ENCODE results near the gene DENND6B. TPM values are rescaled to one million over a fixed set of nuclear protein-coding genes. Genes with fewer than 3 reads are reported as not detected.

Gene DENND6B
- total RNA-seq, 1 experiment from 2014 or later = 11.0 TPM

- Histone ChIP-seq H3K4me3 (replicated peaks in 1 of 2; ENCODE audit: low read depth in 1 of 2, low read length in 2 of 2) (no peak overlapping the region), H3K79me2 (ENCODE audit: insufficient read depth, low read length) (peaks cover 54% of the 10 kb centered on the region), H3K9me3 (ENCODE audit: control insufficient read depth in 1 of 2, insufficient read depth in 1 of 2, low read depth in 1 of 2, low read length in 2 of 2) (no peaks in the 10 kb centered on the region), H3K27ac (ENCODE audit: low read depth, low read length) (no peak overlapping the region; the same call in 1 of the 2 replicates), H3K36me3 (ENCODE audit: control insufficient read depth in 1 of 2, insufficient read depth in 2 of 2, low read length in 2 of 2) (peaks cover 19 to 61% of the 10 kb centered on the region in 2 experiments; a peak in 3 of 4 replicates), H3K9me2 (ENCODE audit: insufficient read depth) (no peaks in the 10 kb centered on the region), H3K4me1 (ENCODE audit: control insufficient read depth in 1 of 2, insufficient read depth in 2 of 2, low read length in 2 of 2) (peaks cover 17 to 20% of the 10 kb centered on the region in 2 experiments), H3K27me3 (ENCODE audit: insufficient read depth, low read length) (no peaks in the 10 kb centered on the region), H3K9ac (ENCODE audit: low read length) (no peak overlapping the region), H2AFZ (ENCODE audit: low read depth, low read length, poor library complexity, severe bottlenecking) (no peak overlapping the region), H3K4me2 (ENCODE audit: low read length) (no peak overlapping the region), H4K20me1 (ENCODE audit: insufficient read depth) (no peaks in the 10 kb centered on the region)
- ATAC-seq = no peak
- RAD21 ChIA-PET (ENCODE audit: low non-redundant PET in 1 of 2, low total read pairs in 2 of 2, uncharacterized antibody in 2 of 2, unreplicated experiment in 2 of 2) = no interaction called here
- intact Hi-C loops (cut with micrococcal nuclease) = no loop called here
- no peak for DNase-seq (ENCODE audit: low read depth, low spot score)
- TF ChIP-seq JUND (IDR thresholded peaks at IDR 0.05) = no peak
- TF ChIP-seq ZFX (IDR thresholded peaks at IDR 0.05) = no peak
- no peak for TF ChIP-seq REST (IDR thresholded peaks at IDR 0.05; ENCODE audit: low read depth)
- TF ChIP-seq CBX3 (IDR thresholded peaks at IDR 0.05; ENCODE audit: low read depth) = no peak
- no peak for TF ChIP-seq CTCF (IDR thresholded peaks at IDR 0.05 in 2 of 3, conservative IDR thresholded peaks at IDR 0.05 in 1 of 3; ENCODE audit: borderline replicate concordance in 1 of 3, insufficient read depth in 1 of 3, low read depth in 2 of 3, low read length in 2 of 3)
- POLR2A ChIA-PET = no interaction called here
- BruUV-seq (replicated peaks) = no TSS peak
- CTCF ChIA-PET = no interaction called here
These were observed 40.0 kb downstream of the DENND6B start for GRCh38 chr22:50286701-50287318.
